Sigmoid colon (tissue), 7 donors: ENCODE results near the gene TLR1. TPM values are rescaled to one million over a fixed set of nuclear protein-coding genes. Genes with fewer than 3 reads are reported as not detected.
"Not testable (repeated sequence)": the region's sequence is repeated elsewhere in the genome, so short reads cannot be mapped to it uniquely, and the experiment has no call there.

Source experiments
- DNase-seq: peaks from one replicate; pipeline ENCODE4 v3.0.0-alpha.2; 2019
- H3K27ac ChIP-seq, 4 donors: fragments of 200-600 bp; sonication (generic); one replicate each; pipeline ENCODE4 v1.5.1; 2016 to 2019; ENCODE audit warnings: mild to moderate bottlenecking in 1 of 4
- H3K27me3 ChIP-seq, 3 donors: fragments of 200-600 bp; sonication (generic); one replicate each; pipeline ENCODE4 v1.5.1; 2019; ENCODE audit warnings: mild to moderate bottlenecking in 1 of 3
- H3K36me3 ChIP-seq, 4 donors: fragments of 200-600 bp; sonication (generic); one replicate each; pipeline ENCODE4 v1.5.1; 2016 to 2019
- H3K4me1 ChIP-seq, 4 donors: fragments of 200-600 bp; sonication (generic); one replicate each; pipeline ENCODE4 v1.5.1; 2017 to 2019
- H3K4me3 ChIP-seq, 4 donors: fragments of 200-600 bp; sonication (generic); one replicate each; pipeline ENCODE4 v1.5.1; 2017 to 2019; ENCODE audit warnings: mild to moderate bottlenecking in 2 of 4, moderate library complexity in 1 of 4
- H3K9me3 ChIP-seq, 4 donors: fragments of 200-600 bp in 3 of 4; sonication (generic) in 3 of 4; one replicate each; pipeline versions ENCODE4 v1.5.1 to v1.6.1; 2013 to 2019
- EP300 ChIP-seq, 4 donors: sonication (generic); formaldehyde crosslinking; IDR thresholded peaks; one replicate each; pipeline ENCODE4 v1.6.1; 2017; ENCODE audit warnings: antibody characterized with exemption in 4 of 4
- POLR2A ChIP-seq, 2 donors: fragments of 450-650 bp; IDR thresholded peaks; one replicate each; pipeline ENCODE4 v1.6.1; 2016; ENCODE audit warnings: antibody characterized with exemption in 2 of 2, mild to moderate bottlenecking in 2 of 2, moderate library complexity in 2 of 2
- POLR2AphosphoS5 ChIP-seq, 4 donors: sonication (generic); formaldehyde crosslinking; IDR thresholded peaks; one replicate each; pipeline ENCODE4 v1.6.1; 2017; ENCODE audit warnings: antibody characterized with exemption in 4 of 4
- WGBS, 2 donors: extraction: QIAGEN DNeasy Blood & Tissue Kit; methylation state at CpG; one replicate each; pipeline ENCODE4 v1.1.7; 2013; 5-methylcytosine and 5-hydroxymethylcytosine counted together
- intact Hi-C: fragments of 100-400 bp; cut with DNase I; formaldehyde crosslinking; loops from one replicate; pipeline ENCODE4 v1.15.1; 2023
- polyA plus RNA-seq, 3 donors: library from polyadenylated mRNA; stranded (reverse); fragments of 200-250 nt; gene quantifications; one replicate each; pipeline ENCODE4 v1.2.3, GENCODE V29; 2013
- total RNA-seq, 4 donors: library from RNA; depleted of rRNA; stranded (reverse); fragments of >200 nt; gene quantifications; one replicate each; pipeline ENCODE4 v1.1.0, GENCODE V29; 2016
- TF ChIP-seq, protein P1 (sequence below), 4 experiments: fragments of 450-650 bp in 3 of 4; fragments of 200-600 bp in 1 of 4; IDR thresholded peaks; one replicate each; pipeline ENCODE4 v1.5.1; 2016 to 2019; ENCODE audit warnings: antibody characterized with exemption in 4 of 4, mild to moderate bottlenecking in 3 of 4, moderate library complexity in 2 of 4
- donor health status: healthy with polysubstance abuse.
- donor health status: Bipolar disorder and iron deficiency.
- donor health status: healthy.

TLR1 gene
- total and polyA plus RNA-seq, 7 donors: 1.8 to 15.7 (median 8.7) TPM

DNA sequence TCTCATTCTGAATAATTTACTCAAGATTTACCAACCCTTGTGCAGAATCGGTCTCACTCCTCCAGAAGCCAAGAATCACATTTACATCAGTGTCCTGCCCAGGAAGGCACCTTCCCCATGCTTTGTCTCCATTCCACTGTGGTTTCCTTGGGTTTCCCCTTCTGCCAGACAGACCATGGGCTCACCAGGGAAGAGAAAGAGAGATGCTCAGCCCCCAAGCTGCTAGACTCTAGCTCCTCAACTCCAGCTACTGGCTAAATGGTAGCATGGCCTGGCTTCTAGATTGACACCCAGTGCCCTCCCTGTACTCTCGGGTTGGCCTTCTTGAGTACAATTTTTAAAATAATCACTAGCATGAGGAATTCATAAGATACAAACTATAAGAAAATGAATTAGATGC, 34.7 kb downstream of the TLR1 start:
- Histone ChIP-seq H3K4me3 (no peak overlapping the region), H3K27ac (peak overlapping the region in 2 of 4 donors; percentile 28 to 30), H3K4me1 (peaks cover 0 to 7% (median 0%) of the 10 kb centered on the region in 4 donors), H3K36me3 (no peaks in the 10 kb centered on the region), H3K9me3 (no peaks in the 10 kb centered on the region), H3K27me3 (no peaks in the 10 kb centered on the region)
- intact Hi-C loops: no loop called here
- DNase-seq: no peak
- 84 to 90% methylated on average over 2 of the region's 2 CpGs for WGBS, 2 donors
- no peak for TF ChIP-seq EP300 (IDR thresholded peaks at IDR 0.05)
- no peak for TF ChIP-seq POLR2AphosphoS5 (IDR thresholded peaks at IDR 0.05)
- TF ChIP-seq POLR2A (IDR thresholded peaks at IDR 0.05): no peak
- TF ChIP-seq, protein P1, sequence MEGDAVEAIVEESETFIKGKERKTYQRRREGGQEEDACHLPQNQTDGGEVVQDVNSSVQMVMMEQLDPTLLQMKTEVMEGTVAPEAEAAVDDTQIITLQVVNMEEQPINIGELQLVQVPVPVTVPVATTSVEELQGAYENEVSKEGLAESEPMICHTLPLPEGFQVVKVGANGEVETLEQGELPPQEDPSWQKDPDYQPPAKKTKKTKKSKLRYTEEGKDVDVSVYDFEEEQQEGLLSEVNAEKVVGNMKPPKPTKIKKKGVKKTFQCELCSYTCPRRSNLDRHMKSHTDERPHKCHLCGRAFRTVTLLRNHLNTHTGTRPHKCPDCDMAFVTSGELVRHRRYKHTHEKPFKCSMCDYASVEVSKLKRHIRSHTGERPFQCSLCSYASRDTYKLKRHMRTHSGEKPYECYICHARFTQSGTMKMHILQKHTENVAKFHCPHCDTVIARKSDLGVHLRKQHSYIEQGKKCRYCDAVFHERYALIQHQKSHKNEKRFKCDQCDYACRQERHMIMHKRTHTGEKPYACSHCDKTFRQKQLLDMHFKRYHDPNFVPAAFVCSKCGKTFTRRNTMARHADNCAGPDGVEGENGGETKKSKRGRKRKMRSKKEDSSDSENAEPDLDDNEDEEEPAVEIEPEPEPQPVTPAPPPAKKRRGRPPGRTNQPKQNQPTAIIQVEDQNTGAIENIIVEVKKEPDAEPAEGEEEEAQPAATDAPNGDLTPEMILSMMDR (IDR thresholded peaks at IDR 0.05): no peak

DNA sequence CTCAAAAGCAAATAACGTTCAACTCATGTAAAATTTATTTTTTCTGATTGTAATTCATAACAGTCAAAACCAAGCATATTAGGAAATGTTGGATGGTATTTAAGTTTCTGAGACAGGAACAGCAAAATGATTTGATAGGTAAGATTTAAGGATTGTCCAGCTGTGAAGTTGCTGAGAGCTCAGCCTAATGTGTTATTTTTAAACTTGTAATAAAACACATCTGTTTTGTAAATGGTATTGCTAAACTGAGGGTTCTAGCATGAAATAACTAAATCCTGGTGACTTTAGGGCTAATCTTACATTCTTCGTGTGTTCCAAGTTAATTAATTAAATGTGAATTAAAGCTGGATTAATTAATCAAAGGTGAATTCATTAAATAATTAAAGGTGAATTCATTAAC, 35.1 kb downstream of the TLR1 start:
- WGBS, 2 donors: 63 to 78% methylated on average over 2 of the region's 2 CpGs
- intact Hi-C loops: no loop called here
- no peaks in the 10 kb centered on the region for H3K36me3 ChIP-seq
- no peak overlapping the region for H3K4me3 ChIP-seq
- no peaks in the 10 kb centered on the region for H3K27me3 ChIP-seq
- DNase-seq: no peak
- TF ChIP-seq, protein P1 (IDR thresholded peaks at IDR 0.05): no peak
- peaks cover 0 to 7% (median 0%) of the 10 kb centered on the region in 4 donors for H3K4me1 ChIP-seq
- H3K9me3 ChIP-seq: no peaks in the 10 kb centered on the region
- peak overlapping the region in 2 of 4 donors; percentile 28 to 30 for H3K27ac ChIP-seq

DNA sequence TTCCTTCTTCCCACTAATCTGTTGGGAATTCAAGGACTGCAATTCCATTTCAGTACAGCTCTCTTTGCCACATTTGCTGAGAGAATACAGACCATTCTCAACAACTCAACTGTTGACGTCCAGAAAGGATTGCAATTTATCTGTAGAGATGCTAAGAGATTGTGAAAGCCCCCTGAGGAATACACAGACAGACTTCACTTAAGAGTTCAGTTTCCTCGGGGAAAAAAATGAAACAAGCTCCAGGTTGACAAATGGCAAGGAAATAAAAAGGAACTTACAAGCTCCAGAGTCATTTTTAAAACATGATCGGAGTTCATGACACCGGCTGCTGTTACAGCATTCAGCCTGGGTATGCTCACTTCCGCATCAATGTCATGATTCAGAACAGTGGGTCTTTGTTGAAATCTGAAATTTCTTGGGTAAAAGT, 35.6 kb downstream of the TLR1 start:
- no peak for TF ChIP-seq POLR2A (IDR thresholded peaks at IDR 0.05)
- TF ChIP-seq POLR2AphosphoS5 (IDR thresholded peaks at IDR 0.05): no peak
- no peak for TF ChIP-seq EP300 (IDR thresholded peaks at IDR 0.05)
- TF ChIP-seq, protein P1 (IDR thresholded peaks at IDR 0.05): no peak
- H3K4me3 ChIP-seq: no peak overlapping the region
- H3K4me1 ChIP-seq: peaks cover 0 to 7% (median 0%) of the 10 kb centered on the region in 4 donors
- 54 to 78% methylated on average over 5 of the region's 5 CpGs for WGBS, 2 donors
- H3K9me3 ChIP-seq: no peaks in the 10 kb centered on the region
- no peaks in the 10 kb centered on the region for H3K36me3 ChIP-seq
- intact Hi-C loops: no loop called here
- DNase-seq: no peak
- H3K27me3 ChIP-seq: no peaks in the 10 kb centered on the region
- H3K27ac ChIP-seq: peak overlapping the region in 2 of 4 donors; percentile 28 to 30

DNA sequence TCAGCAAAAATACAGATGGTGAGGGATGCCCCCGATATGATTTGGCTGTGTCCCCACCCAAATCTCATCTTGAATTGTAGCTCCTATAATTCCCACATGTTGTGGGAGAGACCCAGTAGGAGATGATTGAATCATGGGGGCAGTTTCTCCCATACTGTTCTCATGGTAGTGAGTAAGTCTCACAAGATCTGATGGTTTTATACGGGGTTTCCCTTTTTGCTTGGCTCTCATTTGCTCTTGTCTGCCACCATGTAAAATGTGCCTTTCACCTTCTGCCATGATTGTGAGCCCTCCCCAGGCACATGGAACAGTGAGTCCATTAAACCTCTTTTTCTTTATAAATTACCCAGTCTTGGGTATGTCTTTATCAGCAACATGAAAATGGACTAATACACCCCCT, 37.7 kb downstream of the TLR1 start:
- H3K27me3 ChIP-seq, H3K4me3 ChIP-seq, DNase-seq, intact Hi-C loops, H3K4me1 ChIP-seq, H3K36me3 ChIP-seq, H3K9me3 ChIP-seq, H3K27ac ChIP-seq: not testable (repeated sequence)
- WGBS, 2 donors: 92 to 95% methylated on average over 2 of the region's 2 CpGs

DNA sequence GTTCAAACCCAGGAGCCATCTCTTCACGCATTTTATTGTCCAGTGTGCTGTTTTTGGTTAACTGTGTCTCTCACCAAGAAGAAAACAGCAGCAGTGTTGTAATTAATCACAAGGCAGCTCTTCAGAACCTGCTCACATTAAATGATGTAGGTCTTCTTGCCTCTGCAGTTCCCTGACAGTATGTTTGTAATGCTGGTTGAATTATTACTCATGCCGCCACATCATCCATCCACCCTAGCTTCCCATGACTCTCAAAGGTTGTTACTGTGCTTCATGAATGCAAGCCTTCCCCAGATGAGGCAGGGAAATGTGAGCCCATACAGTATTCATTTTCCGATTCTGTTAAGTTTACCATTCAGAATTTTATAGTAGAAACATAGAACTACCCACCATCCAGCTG, 39.2 kb downstream of the TLR1 start:
- H3K9me3 ChIP-seq: no peaks in the 10 kb centered on the region
- DNase-seq: no peak
- no peak overlapping the region for H3K4me3 ChIP-seq
- H3K36me3 ChIP-seq: no peaks in the 10 kb centered on the region
- intact Hi-C loops: no loop called here
- peaks cover 0 to 7% (median 0%) of the 10 kb centered on the region in 4 donors for H3K4me1 ChIP-seq
- 94 to 95% methylated on average over 3 of the region's 3 CpGs for WGBS, 2 donors
- no peaks in the 10 kb centered on the region for H3K27me3 ChIP-seq
- no peak for TF ChIP-seq POLR2AphosphoS5 (IDR thresholded peaks at IDR 0.05)
- TF ChIP-seq POLR2A (IDR thresholded peaks at IDR 0.05): no peak
- no peak for TF ChIP-seq EP300 (IDR thresholded peaks at IDR 0.05)
- TF ChIP-seq, protein P1 (IDR thresholded peaks at IDR 0.05): no peak
- H3K27ac ChIP-seq: no peak overlapping the region
